ENCODE measurements around the gene ABLIM1. TPM values are rescaled to one million over a fixed set of nuclear protein-coding genes. Genes with fewer than 3 reads are reported as not detected.

Gene ABLIM1
- total and polyA plus RNA-seq, 2 of the 13 experiments (the other 11 are each of a cell fraction or from before 2014, with no cell fraction given), result 59.4 to 92.7 TPM

DNA sequence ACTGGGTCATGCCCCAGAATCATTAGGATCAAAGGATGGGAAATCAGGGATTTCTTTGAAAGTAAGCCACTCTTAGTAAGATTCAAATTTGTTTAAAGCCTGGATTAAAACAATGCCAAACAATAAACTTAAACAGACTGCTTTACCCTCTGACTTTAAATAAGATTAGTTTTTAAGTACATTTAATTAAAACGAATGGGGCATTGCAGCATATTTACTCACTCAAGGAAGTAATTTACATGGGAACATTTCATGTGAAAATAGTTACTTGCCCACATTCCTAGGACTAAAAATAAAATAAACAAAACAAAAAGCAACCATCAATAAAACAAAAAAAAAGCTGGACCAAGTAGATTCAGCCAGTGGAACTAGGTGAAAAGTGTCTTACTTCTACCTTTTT lies 7.8 kb downstream of the ABLIM1 start (continued):
- TF ChIP-seq ZNF124 (CRISPR knock-in tag; IDR thresholded peaks at IDR 0.05) (no peak), NR2F6 (IDR thresholded peaks at IDR 0.05) (no peak), NR2F6 (CRISPR knock-in tag; IDR thresholded peaks at IDR 0.05) (no peak), ZNF484 (CRISPR knock-in tag; IDR thresholded peaks at IDR 0.05; ENCODE audit: borderline replicate concordance, low read depth) (no peak), LCORL (IDR thresholded peaks at IDR 0.05) (no peak), LCORL (CRISPR knock-in tag; IDR thresholded peaks at IDR 0.05) (no peak), JUND (CRISPR knock-in tag; IDR thresholded peaks at IDR 0.05) (no peak), ZNF567 (CRISPR knock-in tag; IDR thresholded peaks at IDR 0.05; ENCODE audit: borderline replicate concordance) (no peak), ATF7-NPFF (CRISPR knock-in tag; IDR thresholded peaks at IDR 0.05; ENCODE audit: low read depth) (no peak)
- TF ChIP-seq, protein P1, sequence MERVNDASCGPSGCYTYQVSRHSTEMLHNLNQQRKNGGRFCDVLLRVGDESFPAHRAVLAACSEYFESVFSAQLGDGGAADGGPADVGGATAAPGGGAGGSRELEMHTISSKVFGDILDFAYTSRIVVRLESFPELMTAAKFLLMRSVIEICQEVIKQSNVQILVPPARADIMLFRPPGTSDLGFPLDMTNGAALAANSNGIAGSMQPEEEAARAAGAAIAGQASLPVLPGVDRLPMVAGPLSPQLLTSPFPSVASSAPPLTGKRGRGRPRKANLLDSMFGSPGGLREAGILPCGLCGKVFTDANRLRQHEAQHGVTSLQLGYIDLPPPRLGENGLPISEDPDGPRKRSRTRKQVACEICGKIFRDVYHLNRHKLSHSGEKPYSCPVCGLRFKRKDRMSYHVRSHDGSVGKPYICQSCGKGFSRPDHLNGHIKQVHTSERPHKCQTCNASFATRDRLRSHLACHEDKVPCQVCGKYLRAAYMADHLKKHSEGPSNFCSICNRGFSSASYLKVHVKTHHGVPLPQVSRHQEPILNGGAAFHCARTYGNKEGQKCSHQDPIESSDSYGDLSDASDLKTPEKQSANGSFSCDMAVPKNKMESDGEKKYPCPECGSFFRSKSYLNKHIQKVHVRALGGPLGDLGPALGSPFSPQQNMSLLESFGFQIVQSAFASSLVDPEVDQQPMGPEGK (CRISPR knock-in tag; IDR thresholded peaks at IDR 0.05), result no peak
- TF ChIP-seq, protein P2, sequence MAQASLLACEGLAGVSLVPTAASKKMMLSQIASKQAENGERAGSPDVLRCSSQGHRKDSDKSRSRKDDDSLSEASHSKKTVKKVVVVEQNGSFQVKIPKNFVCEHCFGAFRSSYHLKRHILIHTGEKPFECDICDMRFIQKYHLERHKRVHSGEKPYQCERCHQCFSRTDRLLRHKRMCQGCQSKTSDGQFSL (CRISPR knock-in tag; IDR thresholded peaks at IDR 0.05), result no peak

DNA sequence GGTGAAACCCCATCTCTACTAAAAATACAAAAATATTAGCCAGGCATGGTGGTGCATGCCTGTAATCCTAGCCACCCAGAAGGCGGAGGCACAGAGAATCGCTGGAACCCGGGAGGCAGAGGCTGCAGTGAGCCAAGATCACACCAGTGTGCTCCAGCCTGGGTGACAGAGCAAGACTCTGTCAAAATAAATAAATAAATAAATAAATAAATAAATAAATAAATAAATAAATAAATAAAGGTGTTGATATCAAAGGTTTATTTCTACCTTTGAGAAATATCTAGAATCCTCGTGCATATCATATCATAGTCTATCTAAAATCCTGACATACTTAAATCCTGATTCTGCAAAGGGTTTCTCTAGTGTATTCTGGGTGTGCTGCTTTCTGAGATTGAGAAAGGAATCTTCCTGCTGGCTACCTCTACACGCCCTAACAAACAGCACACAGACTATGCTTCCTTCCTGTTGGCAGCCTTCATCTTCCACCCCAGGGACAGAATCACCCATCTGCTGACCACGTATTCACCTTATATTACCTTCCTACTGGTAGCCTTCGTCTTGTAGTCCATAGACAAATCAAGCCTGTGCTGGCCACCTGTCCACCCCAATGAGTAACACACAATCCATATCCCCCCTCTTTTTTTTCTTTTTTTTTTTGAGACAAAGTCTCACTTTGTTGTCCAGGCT lies 8.7 kb downstream of the ABLIM1 start:
- in situ Hi-C loops (cut with HindIII; ENCODE audit: extremely low pct_ligation_motif_present, low pct_unique_long_range_greater_than_20kb), result no loop called here
- Histone ChIP-seq H2AFZ (ENCODE audit: low read length) (no peak overlapping the region), H3K27me3 (ENCODE audit: control insufficient read depth in 1 of 2, insufficient read depth in 2 of 2, low read length in 2 of 2) (no peaks in the 10 kb centered on the region), H4K20me1 (ENCODE audit: insufficient read depth, low read length) (no peaks in the 10 kb centered on the region), H3K4me2 (ENCODE audit: low read depth, low read length) (no peak overlapping the region), H3K9ac (ENCODE audit: insufficient read depth, low read depth, low read length) (no peak overlapping the region), H3K36me3 (replicated peaks in 1 of 2; ENCODE audit: control insufficient read depth in 1 of 2, insufficient read depth in 2 of 2, low read length in 2 of 2) (no peaks in the 10 kb centered on the region), H3K27ac (ENCODE audit: extremely low read length, insufficient read depth, low read length) (no peak overlapping the region), H3K9me3 (ENCODE audit: low read length) (no peaks in the 10 kb centered on the region), H3K79me2 (ENCODE audit: insufficient read depth, low read length) (no peaks in the 10 kb centered on the region), H3K4me1 (ENCODE audit: insufficient read depth, low read length) (peaks cover 38% of the 10 kb centered on the region), H3K4me3 (replicated peaks in 1 of 3; ENCODE audit: insufficient read depth in 1 of 3, low read depth in 2 of 3, low read length in 3 of 3) (no peak overlapping the region)
- POLR2A ChIA-PET, result no interaction called here
- intact Hi-C loops (cut with micrococcal nuclease; ENCODE audit: unreplicated experiment), result no loop called here
- CTCF ChIA-PET (ENCODE audit: low intra/inter-chr PET ratio, low total read pairs), result no interaction called here
- no peak for DNase-seq (ENCODE audit: low spot score)
- FAIRE-seq, result no peak
- WGBS (ENCODE audit: low lambda C conversion rate), result 65% methylated on average over 7 of the region's 7 CpGs
- no peak for ATAC-seq
- BruUV-seq (replicated peaks), result no TSS peak
- no peak for TF ChIP-seq FIP1L1 (IDR thresholded peaks at IDR 0.05; ENCODE audit: borderline replicate concordance, insufficient read depth, low read depth, low read length)
- TF ChIP-seq, protein P3, sequence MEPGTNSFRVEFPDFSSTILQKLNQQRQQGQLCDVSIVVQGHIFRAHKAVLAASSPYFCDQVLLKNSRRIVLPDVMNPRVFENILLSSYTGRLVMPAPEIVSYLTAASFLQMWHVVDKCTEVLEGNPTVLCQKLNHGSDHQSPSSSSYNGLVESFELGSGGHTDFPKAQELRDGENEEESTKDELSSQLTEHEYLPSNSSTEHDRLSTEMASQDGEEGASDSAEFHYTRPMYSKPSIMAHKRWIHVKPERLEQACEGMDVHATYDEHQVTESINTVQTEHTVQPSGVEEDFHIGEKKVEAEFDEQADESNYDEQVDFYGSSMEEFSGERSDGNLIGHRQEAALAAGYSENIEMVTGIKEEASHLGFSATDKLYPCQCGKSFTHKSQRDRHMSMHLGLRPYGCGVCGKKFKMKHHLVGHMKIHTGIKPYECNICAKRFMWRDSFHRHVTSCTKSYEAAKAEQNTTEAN (CRISPR knock-in tag; conservative IDR thresholded peaks at IDR 0.05), result no peak
- TF ChIP-seq, protein P4, sequence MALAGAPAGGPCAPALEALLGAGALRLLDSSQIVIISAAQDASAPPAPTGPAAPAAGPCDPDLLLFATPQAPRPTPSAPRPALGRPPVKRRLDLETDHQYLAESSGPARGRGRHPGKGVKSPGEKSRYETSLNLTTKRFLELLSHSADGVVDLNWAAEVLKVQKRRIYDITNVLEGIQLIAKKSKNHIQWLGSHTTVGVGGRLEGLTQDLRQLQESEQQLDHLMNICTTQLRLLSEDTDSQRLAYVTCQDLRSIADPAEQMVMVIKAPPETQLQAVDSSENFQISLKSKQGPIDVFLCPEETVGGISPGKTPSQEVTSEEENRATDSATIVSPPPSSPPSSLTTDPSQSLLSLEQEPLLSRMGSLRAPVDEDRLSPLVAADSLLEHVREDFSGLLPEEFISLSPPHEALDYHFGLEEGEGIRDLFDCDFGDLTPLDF (CRISPR knock-in tag; IDR thresholded peaks at IDR 0.05), result no peak

All from HepG2 (cell line).